ENCODE results near the gene CHST13. TPM values are rescaled to one million over a fixed set of nuclear protein-coding genes. Genes with fewer than 3 reads are reported as not detected.
A peak's percentile ranks its signal among the peaks of the same experiment; 100 is the strongest.

The CHST13 gene
- total RNA-seq, 1 experiment from 2014 or later = 0.52 TPM

- peak; percentile 93 for TF ChIP-seq CTCF (conservative IDR thresholded peaks at IDR 0.05)
- TF ChIP-seq EZH2 (IDR thresholded peaks at IDR 0.05; ENCODE audit: low read depth) = no peak
- ChIA-PET CTCF (interaction anchor here (0.5 to 0.9 kb wide), 3 partner anchors 60 to 1026 kb away, joined by 3 read pairs; no protein-coding TSS in a partner anchor), POLR2A (ENCODE audit: unreplicated experiment) (no interaction called here)
- no TSS peak for BruUV-seq (replicated peaks)
- Histone ChIP-seq H3K4me2 (no peak overlapping the region), H3K36me3 (ENCODE audit: low read depth) (no peaks in the 10 kb centered on the region), H4K20me1 (ENCODE audit: insufficient read depth) (no peaks in the 10 kb centered on the region; the same call in 1 of the 2 replicates), H2AFZ (no peak overlapping the region), H3K79me2 (ENCODE audit: low read depth) (no peaks in the 10 kb centered on the region), H3K27me3 (ENCODE audit: insufficient read depth, low read depth) (peaks cover 28% of the 10 kb centered on the region; the same call in 1 of the 2 replicates), H3K27ac (no peak overlapping the region), H3K4me3 (no peak overlapping the region), H3F3A (ENCODE audit: insufficient read depth, low read depth) (no peaks in the 10 kb centered on the region), H3K9me3 (ENCODE audit: insufficient read depth, low read depth) (no peaks in the 10 kb centered on the region), H3K9me2 (ENCODE audit: insufficient read depth) (no peaks in the 10 kb centered on the region), H3K4me1 (replicated peaks; ENCODE audit: insufficient read depth) (no peaks in the 10 kb centered on the region)
- intact Hi-C loops (cut with micrococcal nuclease; ENCODE audit: unreplicated experiment) = loop anchor here (2.0 to 5.0 kb wide), 6 partner anchors 45 to 1022 kb away; partner anchors contain the start of gene ZXDC
- peak in 1 of 2 experiments; percentile 55 for DNase-seq
Measured at GRCh38 chr3:126522363-126522788, 1.6 kb upstream of the CHST13 start.

- intact Hi-C loops (cut with micrococcal nuclease; ENCODE audit: unreplicated experiment) = loop anchor here (5.0 kb wide), 5 partner anchors 47 to 948 kb away; partner anchors contain the start of gene ZXDC
- no peaks in the 10 kb centered on the region; the same call in 1 of the 2 replicates for H4K20me1 ChIP-seq (ENCODE audit: insufficient read depth)
- H3K79me2 ChIP-seq (ENCODE audit: low read depth) = no peaks in the 10 kb centered on the region
- ChIA-PET CTCF (interaction anchor here (0.6 kb wide), 1 partner anchor 29 kb away, joined by 13 read pairs; no protein-coding TSS in a partner anchor), POLR2A (ENCODE audit: unreplicated experiment) (no interaction called here)
- no peaks in the 10 kb centered on the region for H3F3A ChIP-seq (ENCODE audit: insufficient read depth, low read depth)
- DNase-seq = no peak
- no TSS peak for BruUV-seq (replicated peaks)
- peaks cover 28% of the 10 kb centered on the region; the same call in 1 of the 2 replicates for H3K27me3 ChIP-seq (ENCODE audit: insufficient read depth, low read depth)
- no peak overlapping the region for H2AFZ ChIP-seq
- no peaks in the 10 kb centered on the region for H3K4me1 ChIP-seq (replicated peaks; ENCODE audit: insufficient read depth)
- no peak overlapping the region for H3K4me3 ChIP-seq
- TF ChIP-seq EZH2 (IDR thresholded peaks at IDR 0.05; ENCODE audit: low read depth) (no peak), CTCF (conservative IDR thresholded peaks at IDR 0.05) (no peak)
- H3K4me2 ChIP-seq = peak overlapping the region; percentile 34; the same call in 1 of the 2 replicates
- H3K9me2 ChIP-seq (ENCODE audit: insufficient read depth) = no peaks in the 10 kb centered on the region
- no peaks in the 10 kb centered on the region for H3K36me3 ChIP-seq (ENCODE audit: low read depth)
- no peaks in the 10 kb centered on the region for H3K9me3 ChIP-seq (ENCODE audit: insufficient read depth, low read depth)
- no peak overlapping the region for H3K27ac ChIP-seq
Measured at GRCh38 chr3:126524429-126524988, 554 bp downstream of the CHST13 start.

DNA sequence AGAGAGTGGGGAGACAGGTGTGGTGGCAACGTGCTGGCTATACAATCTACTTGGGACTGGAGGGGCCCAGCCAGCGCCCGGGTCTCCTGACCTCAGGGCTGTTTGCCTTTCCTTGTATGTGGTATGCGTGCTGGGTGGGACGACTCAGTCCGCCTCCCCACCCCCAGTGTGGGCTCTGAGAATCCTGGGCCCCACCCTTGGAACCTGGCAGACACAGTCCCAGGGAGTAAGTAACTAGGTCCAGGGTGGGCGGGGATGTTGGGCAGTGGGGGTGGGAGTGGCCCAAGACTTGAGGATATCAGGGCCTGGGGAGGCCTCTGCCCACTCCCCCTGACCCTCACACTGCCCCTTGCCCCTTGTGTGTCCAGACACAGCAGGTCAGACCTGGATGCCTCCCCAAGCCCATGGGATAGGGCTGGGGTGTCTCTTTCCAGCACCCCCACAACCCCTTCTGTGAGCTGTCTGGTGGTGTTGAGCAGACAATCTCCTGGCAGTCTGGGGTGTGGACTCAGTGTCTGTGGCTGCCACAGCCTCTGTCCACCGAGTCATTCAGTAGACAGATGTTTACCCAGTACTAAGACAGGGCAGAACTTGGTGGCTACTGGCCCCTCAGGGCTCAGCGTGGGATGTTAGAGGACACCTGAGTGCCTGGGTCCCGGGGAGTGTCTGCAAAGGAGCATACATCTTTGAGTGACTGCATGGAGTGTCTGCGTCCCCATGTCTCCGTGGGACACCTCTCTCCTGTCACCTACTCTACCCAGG, 1.3 kb downstream of the CHST13 start:
- Histone ChIP-seq H2AFZ (no peak overlapping the region), H3K4me1 (replicated peaks; ENCODE audit: insufficient read depth) (no peaks in the 10 kb centered on the region), H3K9me3 (ENCODE audit: insufficient read depth, low read depth) (no peaks in the 10 kb centered on the region), H4K20me1 (ENCODE audit: insufficient read depth) (no peaks in the 10 kb centered on the region; the same call in 1 of the 2 replicates), H3K4me2 (no peak overlapping the region), H3K79me2 (ENCODE audit: low read depth) (no peaks in the 10 kb centered on the region), H3K4me3 (no peak overlapping the region), H3F3A (ENCODE audit: insufficient read depth, low read depth) (no peaks in the 10 kb centered on the region), H3K9me2 (ENCODE audit: insufficient read depth) (no peaks in the 10 kb centered on the region), H3K27me3 (ENCODE audit: insufficient read depth, low read depth) (peaks cover 23% of the 10 kb centered on the region; the same call in 1 of the 2 replicates), H3K36me3 (ENCODE audit: low read depth) (no peaks in the 10 kb centered on the region), H3K27ac (no peak overlapping the region)
- CTCF ChIA-PET = no interaction called here
- TF ChIP-seq CTCF (conservative IDR thresholded peaks at IDR 0.05) (no peak), EZH2 (IDR thresholded peaks at IDR 0.05; ENCODE audit: low read depth) (no peak)
- POLR2A ChIA-PET (ENCODE audit: unreplicated experiment) = no interaction called here
- intact Hi-C loops (cut with micrococcal nuclease; ENCODE audit: unreplicated experiment) = no loop called here
- BruUV-seq (replicated peaks) = no TSS peak
- no peak for DNase-seq

Measured in PC-9 (cell line).